ENCODE results near the gene ME1.
"Not testable (repeated sequence)": the region's sequence is repeated elsewhere in the genome, so short reads cannot be mapped to it uniquely, and the experiment has no call there.

ME1 gene

GRCh38 chr6:83352424-83353061, 78.3 kb downstream of the ME1 start:
- H3K9ac ChIP-seq (ENCODE audit: low read length), result no peak overlapping the region
- H3K27me3 ChIP-seq (replicated peaks; ENCODE audit: control insufficient read depth, insufficient read depth, low read length), result no peaks in the 10 kb centered on the region
- H3K4me1 ChIP-seq (ENCODE audit: control insufficient read depth, insufficient read depth, low read length), result no peaks in the 10 kb centered on the region

GRCh38 chr6:83343121-83343520, 87.7 kb downstream of the ME1 start:
- no peak overlapping the region for H3K4me3 ChIP-seq (ENCODE audit: low read length)
- H3K9me3 ChIP-seq (ENCODE audit: control insufficient read depth, low read length), result no peaks in the 10 kb centered on the region
- no peaks in the 10 kb centered on the region for H3K4me1 ChIP-seq (ENCODE audit: control insufficient read depth, insufficient read depth, low read length)
- H3K9ac ChIP-seq (ENCODE audit: low read length), result no peak overlapping the region
- H3K27me3 ChIP-seq (replicated peaks; ENCODE audit: control insufficient read depth, insufficient read depth, low read length), result no peaks in the 10 kb centered on the region
- H3K36me3 ChIP-seq (ENCODE audit: control insufficient read depth, insufficient read depth, low read length, severe bottlenecking), result peaks cover 79% of the 10 kb centered on the region
- DNase-seq (ENCODE audit: low read depth), result no peak

More at GRCh38 chr6:83352424-83353061, 78.3 kb downstream of the ME1 start:
- Histone ChIP-seq H3K36me3 (ENCODE audit: control insufficient read depth, insufficient read depth, low read length, severe bottlenecking) (peaks cover 56% of the 10 kb centered on the region), H3K9me3 (ENCODE audit: control insufficient read depth, low read length) (no peaks in the 10 kb centered on the region), H3K4me3 (ENCODE audit: low read length) (no peak overlapping the region)
- no peak for DNase-seq (ENCODE audit: low read depth)

- Histone ChIP-seq H3K9ac (ENCODE audit: low read length) (no peak overlapping the region), H3K9me3 (ENCODE audit: control insufficient read depth, low read length) (no peaks in the 10 kb centered on the region), H3K27me3 (replicated peaks; ENCODE audit: control insufficient read depth, insufficient read depth, low read length) (no peaks in the 10 kb centered on the region), H3K36me3 (ENCODE audit: control insufficient read depth, insufficient read depth, low read length, severe bottlenecking) (peaks cover 67% of the 10 kb centered on the region), H3K4me3 (ENCODE audit: low read length) (no peak overlapping the region), H3K4me1 (ENCODE audit: control insufficient read depth, insufficient read depth, low read length) (no peaks in the 10 kb centered on the region)
- no peak for DNase-seq (ENCODE audit: low read depth)
These were observed 89.1 kb downstream of the ME1 start for GRCh38 chr6:83341765-83342164.

GRCh38 chr6:83333916-83334315, 96.9 kb downstream of the ME1 start:
- not testable (repeated sequence) for H3K9me3 ChIP-seq (ENCODE audit: control insufficient read depth, low read length); H3K4me1 ChIP-seq (ENCODE audit: control insufficient read depth, insufficient read depth, low read length); DNase-seq (ENCODE audit: low read depth); H3K27me3 ChIP-seq (replicated peaks; ENCODE audit: control insufficient read depth, insufficient read depth, low read length); H3K9ac ChIP-seq (ENCODE audit: low read length); H3K4me3 ChIP-seq (ENCODE audit: low read length)
- H3K36me3 ChIP-seq (ENCODE audit: control insufficient read depth, insufficient read depth, low read length, severe bottlenecking), result peaks cover 27% of the 10 kb centered on the region

- DNase-seq (ENCODE audit: low read depth), result no peak
- peaks cover 31% of the 10 kb centered on the region for H3K36me3 ChIP-seq (ENCODE audit: control insufficient read depth, insufficient read depth, low read length, severe bottlenecking)
- no peaks in the 10 kb centered on the region for H3K4me1 ChIP-seq (ENCODE audit: control insufficient read depth, insufficient read depth, low read length)
- no peaks in the 10 kb centered on the region for H3K27me3 ChIP-seq (replicated peaks; ENCODE audit: control insufficient read depth, insufficient read depth, low read length)
- H3K9me3 ChIP-seq (ENCODE audit: control insufficient read depth, low read length), result no peaks in the 10 kb centered on the region
- no peak overlapping the region for H3K4me3 ChIP-seq (ENCODE audit: low read length)
- H3K9ac ChIP-seq (ENCODE audit: low read length), result no peak overlapping the region
These were observed 97.4 kb downstream of the ME1 start for GRCh38 chr6:83333500-83333899.

- DNase-seq (ENCODE audit: low read depth), result no peak
- peaks cover 68% of the 10 kb centered on the region for H3K36me3 ChIP-seq (ENCODE audit: control insufficient read depth, insufficient read depth, low read length, severe bottlenecking)
- H3K9me3 ChIP-seq (ENCODE audit: control insufficient read depth, low read length), result no peaks in the 10 kb centered on the region
- no peak overlapping the region for H3K9ac ChIP-seq (ENCODE audit: low read length)
- no peak overlapping the region for H3K4me3 ChIP-seq (ENCODE audit: low read length)
- no peaks in the 10 kb centered on the region for H3K27me3 ChIP-seq (replicated peaks; ENCODE audit: control insufficient read depth, insufficient read depth, low read length)
- H3K4me1 ChIP-seq (ENCODE audit: control insufficient read depth, insufficient read depth, low read length), result peaks cover 20% of the 10 kb centered on the region
These were observed 116.2 kb downstream of the ME1 start for GRCh38 chr6:83314693-83315092.

- H3K9me3 ChIP-seq (ENCODE audit: control insufficient read depth, low read length), result no peaks in the 10 kb centered on the region
- peaks cover 24% of the 10 kb centered on the region for H3K4me1 ChIP-seq (ENCODE audit: control insufficient read depth, insufficient read depth, low read length)
These were observed 117.0 kb downstream of the ME1 start for GRCh38 chr6:83313882-83314281.

GRCh38 chr6:83311231-83311630, 119.6 kb downstream of the ME1 start:
- Histone ChIP-seq H3K27me3 (replicated peaks; ENCODE audit: control insufficient read depth, insufficient read depth, low read length) (no peaks in the 10 kb centered on the region), H3K9ac (ENCODE audit: low read length) (no peak overlapping the region), H3K9me3 (ENCODE audit: control insufficient read depth, low read length) (no peaks in the 10 kb centered on the region), H3K4me1 (ENCODE audit: control insufficient read depth, insufficient read depth, low read length) (peaks cover 25% of the 10 kb centered on the region), H3K4me3 (ENCODE audit: low read length) (no peak overlapping the region), H3K36me3 (ENCODE audit: control insufficient read depth, insufficient read depth, low read length, severe bottlenecking) (peaks cover 79% of the 10 kb centered on the region)
- no peak for DNase-seq (ENCODE audit: low read depth)

More at GRCh38 chr6:83313882-83314281, 117.0 kb downstream of the ME1 start:
- H3K4me3 ChIP-seq (ENCODE audit: low read length), result no peak overlapping the region
- DNase-seq (ENCODE audit: low read depth), result no peak
- H3K36me3 ChIP-seq (ENCODE audit: control insufficient read depth, insufficient read depth, low read length, severe bottlenecking), result peaks cover 73% of the 10 kb centered on the region
- no peak overlapping the region for H3K9ac ChIP-seq (ENCODE audit: low read length)
- no peaks in the 10 kb centered on the region for H3K27me3 ChIP-seq (replicated peaks; ENCODE audit: control insufficient read depth, insufficient read depth, low read length)

- no peak for DNase-seq (ENCODE audit: low read depth)
- H3K36me3 ChIP-seq (ENCODE audit: control insufficient read depth, insufficient read depth, low read length, severe bottlenecking), result peaks cover 83% of the 10 kb centered on the region
- no peak overlapping the region for H3K9ac ChIP-seq (ENCODE audit: low read length)
- H3K9me3 ChIP-seq (ENCODE audit: control insufficient read depth, low read length), result no peaks in the 10 kb centered on the region
- H3K4me1 ChIP-seq (ENCODE audit: control insufficient read depth, insufficient read depth, low read length), result peaks cover 25% of the 10 kb centered on the region
- H3K4me3 ChIP-seq (ENCODE audit: low read length), result no peak overlapping the region
- H3K27me3 ChIP-seq (replicated peaks; ENCODE audit: control insufficient read depth, insufficient read depth, low read length), result no peaks in the 10 kb centered on the region
These were observed 120.8 kb downstream of the ME1 start for GRCh38 chr6:83310046-83310445.

- no peaks in the 10 kb centered on the region for H3K9me3 ChIP-seq (ENCODE audit: control insufficient read depth, low read length)
- no peaks in the 10 kb centered on the region for H3K27me3 ChIP-seq (replicated peaks; ENCODE audit: control insufficient read depth, insufficient read depth, low read length)
- H3K36me3 ChIP-seq (ENCODE audit: control insufficient read depth, insufficient read depth, low read length, severe bottlenecking), result peaks cover 83% of the 10 kb centered on the region
- no peak overlapping the region for H3K9ac ChIP-seq (ENCODE audit: low read length)
- peaks cover 25% of the 10 kb centered on the region for H3K4me1 ChIP-seq (ENCODE audit: control insufficient read depth, insufficient read depth, low read length)
- no peak overlapping the region for H3K4me3 ChIP-seq (ENCODE audit: low read length)
- DNase-seq (ENCODE audit: low read depth), result no peak
These were observed 121.5 kb downstream of the ME1 start for GRCh38 chr6:83309344-83309743.

- no peak for DNase-seq (ENCODE audit: low read depth)
- Histone ChIP-seq H3K4me1 (ENCODE audit: control insufficient read depth, insufficient read depth, low read length) (peaks cover 28% of the 10 kb centered on the region), H3K9me3 (ENCODE audit: control insufficient read depth, low read length) (no peaks in the 10 kb centered on the region), H3K9ac (ENCODE audit: low read length) (no peak overlapping the region), H3K36me3 (ENCODE audit: control insufficient read depth, insufficient read depth, low read length, severe bottlenecking) (peaks cover 83% of the 10 kb centered on the region), H3K4me3 (ENCODE audit: low read length) (no peak overlapping the region), H3K27me3 (replicated peaks; ENCODE audit: control insufficient read depth, insufficient read depth, low read length) (no peaks in the 10 kb centered on the region)
These were observed 122.0 kb downstream of the ME1 start for GRCh38 chr6:83308833-83309232.

- Histone ChIP-seq H3K4me3 (ENCODE audit: low read length) (no peak overlapping the region), H3K4me1 (ENCODE audit: control insufficient read depth, insufficient read depth, low read length) (peaks cover 38% of the 10 kb centered on the region), H3K9ac (ENCODE audit: low read length) (no peak overlapping the region), H3K27me3 (replicated peaks; ENCODE audit: control insufficient read depth, insufficient read depth, low read length) (no peaks in the 10 kb centered on the region), H3K36me3 (ENCODE audit: control insufficient read depth, insufficient read depth, low read length, severe bottlenecking) (peaks cover 81% of the 10 kb centered on the region), H3K9me3 (ENCODE audit: control insufficient read depth, low read length) (no peaks in the 10 kb centered on the region)
- DNase-seq (ENCODE audit: low read depth), result no peak
These were observed 123.0 kb downstream of the ME1 start for GRCh38 chr6:83307849-83308248.

Measured in adipocyte (in vitro differentiated cells).